ENCODE results near the gene XPO5.

Gene XPO5

DNA sequence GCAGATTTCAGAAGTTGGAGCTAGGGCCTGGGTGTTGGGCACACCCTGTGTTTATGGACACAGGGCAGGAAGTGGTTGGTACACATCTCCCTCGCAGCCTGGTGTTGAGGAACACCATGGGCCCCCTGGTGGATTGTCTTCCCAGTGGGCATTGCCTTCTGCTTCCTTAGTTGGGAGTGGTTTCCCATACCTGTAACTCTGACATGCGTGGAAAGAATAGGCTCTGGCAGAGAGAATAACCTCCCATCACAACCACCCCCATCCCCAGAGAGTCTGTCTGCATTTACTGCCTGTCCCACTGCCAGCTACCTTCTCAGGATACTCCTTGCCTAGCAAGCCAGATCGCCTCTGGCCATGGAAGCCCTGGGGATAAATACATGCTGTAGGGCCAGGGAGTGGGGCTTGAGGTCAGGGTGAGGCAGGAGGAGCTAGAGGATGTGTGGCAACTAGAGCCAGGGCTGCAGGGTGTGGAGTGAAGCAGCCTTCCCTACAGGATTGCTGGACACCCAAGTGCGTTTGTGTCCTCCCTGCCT, 80.4 kb downstream of the XPO5 start:
- DNase-seq (ENCODE audit: extremely low read depth, low read depth), result no peak
- TF ChIP-seq, protein P1, sequence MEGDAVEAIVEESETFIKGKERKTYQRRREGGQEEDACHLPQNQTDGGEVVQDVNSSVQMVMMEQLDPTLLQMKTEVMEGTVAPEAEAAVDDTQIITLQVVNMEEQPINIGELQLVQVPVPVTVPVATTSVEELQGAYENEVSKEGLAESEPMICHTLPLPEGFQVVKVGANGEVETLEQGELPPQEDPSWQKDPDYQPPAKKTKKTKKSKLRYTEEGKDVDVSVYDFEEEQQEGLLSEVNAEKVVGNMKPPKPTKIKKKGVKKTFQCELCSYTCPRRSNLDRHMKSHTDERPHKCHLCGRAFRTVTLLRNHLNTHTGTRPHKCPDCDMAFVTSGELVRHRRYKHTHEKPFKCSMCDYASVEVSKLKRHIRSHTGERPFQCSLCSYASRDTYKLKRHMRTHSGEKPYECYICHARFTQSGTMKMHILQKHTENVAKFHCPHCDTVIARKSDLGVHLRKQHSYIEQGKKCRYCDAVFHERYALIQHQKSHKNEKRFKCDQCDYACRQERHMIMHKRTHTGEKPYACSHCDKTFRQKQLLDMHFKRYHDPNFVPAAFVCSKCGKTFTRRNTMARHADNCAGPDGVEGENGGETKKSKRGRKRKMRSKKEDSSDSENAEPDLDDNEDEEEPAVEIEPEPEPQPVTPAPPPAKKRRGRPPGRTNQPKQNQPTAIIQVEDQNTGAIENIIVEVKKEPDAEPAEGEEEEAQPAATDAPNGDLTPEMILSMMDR (IDR thresholded peaks at IDR 0.05; ENCODE audit: low read depth, low read length), result peak; percentile 8

DNA sequence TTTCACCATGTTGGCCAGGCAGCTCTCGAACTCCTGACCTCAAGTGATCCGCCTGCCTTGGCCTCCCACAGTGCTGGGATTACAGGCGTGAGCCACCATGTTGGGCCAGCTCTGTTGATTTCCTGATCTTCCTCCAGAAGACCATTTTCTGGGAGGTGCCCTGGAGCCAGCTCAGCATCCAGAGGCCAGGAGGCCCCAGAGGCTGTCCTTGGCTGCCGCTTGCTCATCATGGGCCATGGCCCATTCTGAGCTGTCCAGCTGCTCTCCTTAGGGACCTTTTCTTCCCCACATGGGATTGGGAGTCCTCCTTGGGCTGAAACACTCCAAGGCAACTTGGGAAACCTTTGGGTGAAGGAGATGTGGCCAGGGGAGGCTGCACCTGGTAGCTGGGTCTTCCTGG, 81.1 kb downstream of the XPO5 start:
- DNase-seq (ENCODE audit: extremely low read depth, low read depth), result no peak
- TF ChIP-seq, protein P1 (IDR thresholded peaks at IDR 0.05; ENCODE audit: low read depth, low read length), result no peak

DNA sequence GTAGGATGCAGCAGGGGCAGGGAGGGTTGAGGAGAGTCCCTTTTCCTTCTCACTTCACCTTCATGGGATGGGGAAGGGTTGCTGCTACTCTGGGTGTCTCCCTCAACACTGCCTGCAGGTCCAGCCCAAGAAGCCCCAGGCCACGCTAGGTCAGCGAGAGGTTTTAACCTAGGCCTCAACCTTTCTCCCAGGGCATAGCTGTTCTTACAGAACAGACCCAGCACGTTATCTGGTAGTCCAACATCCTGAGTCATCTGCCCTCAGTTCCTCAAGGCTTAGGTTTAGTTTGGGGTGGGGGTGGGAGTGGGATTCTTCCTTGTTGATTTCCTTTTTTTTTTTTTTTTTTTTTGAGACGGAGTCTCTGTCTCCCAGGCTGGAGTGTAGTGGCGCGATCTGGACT, 81.5 kb downstream of the XPO5 start:
- DNase-seq (ENCODE audit: extremely low read depth, low read depth), result no peak
- TF ChIP-seq, protein P1 (IDR thresholded peaks at IDR 0.05; ENCODE audit: low read depth, low read length), result no peak

DNA sequence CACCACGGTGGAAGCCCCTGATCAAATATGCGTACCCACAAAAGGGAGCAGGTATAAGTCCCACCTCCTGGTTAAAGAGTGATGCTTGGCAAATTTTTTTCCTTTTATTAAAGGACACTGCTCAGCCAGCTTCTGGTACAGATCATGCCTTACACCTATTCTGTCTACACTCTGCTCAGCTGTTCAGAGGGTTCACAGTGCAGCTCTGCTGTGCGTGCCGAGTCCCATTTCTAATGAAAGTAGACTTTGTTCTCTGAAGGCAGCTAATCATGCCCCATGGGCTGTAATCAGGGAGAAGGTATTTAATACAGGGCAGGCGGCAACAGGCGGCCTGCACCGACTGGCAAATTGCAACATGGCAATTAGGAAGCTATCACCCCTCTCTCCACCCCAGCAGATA, 82.0 kb downstream of the XPO5 start:
- TF ChIP-seq, protein P1 (IDR thresholded peaks at IDR 0.05; ENCODE audit: low read depth, low read length), result no peak
- no peak for DNase-seq (ENCODE audit: extremely low read depth, low read depth)

DNA sequence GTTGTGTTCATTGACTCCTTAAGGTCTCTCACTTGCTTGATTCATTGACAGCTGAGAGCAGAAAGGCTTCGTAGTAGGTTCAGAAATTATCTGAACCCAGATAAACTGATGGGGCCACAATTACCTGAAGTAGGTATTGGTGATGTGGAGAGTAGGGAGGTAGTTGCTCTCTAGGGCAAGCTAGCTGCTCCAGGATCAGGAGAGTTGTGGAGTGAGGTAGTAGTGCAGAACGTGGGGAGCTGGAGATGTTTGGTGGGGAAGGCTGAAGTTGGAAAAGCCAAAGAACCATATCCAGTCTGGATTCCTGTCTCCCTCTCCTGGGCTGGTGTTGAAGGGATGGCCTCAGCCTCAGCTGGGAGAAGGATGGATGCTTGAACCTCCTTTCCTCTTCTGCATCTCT, 82.6 kb downstream of the XPO5 start:
- TF ChIP-seq, protein P1 (IDR thresholded peaks at IDR 0.05; ENCODE audit: low read depth, low read length), result no peak
- no peak for DNase-seq (ENCODE audit: extremely low read depth, low read depth)

DNA sequence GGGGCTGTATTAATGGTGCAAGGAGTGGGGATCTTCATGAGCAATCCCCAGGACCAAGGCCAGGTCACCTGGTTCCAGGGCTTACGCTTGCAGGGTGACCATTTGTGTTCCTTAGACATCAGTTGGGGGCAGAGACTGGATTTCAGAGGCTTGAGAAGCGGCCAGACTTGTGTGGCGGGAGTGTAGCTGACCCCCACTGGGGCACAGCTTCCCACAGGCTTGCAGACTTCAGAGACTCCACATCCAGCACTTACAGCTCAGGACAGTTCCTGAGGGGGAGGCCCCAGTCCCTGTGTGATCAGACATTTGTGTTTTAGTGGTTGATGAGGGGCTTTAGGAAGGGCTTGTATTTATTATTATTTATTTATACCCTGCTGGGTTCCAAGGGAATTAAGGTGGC, 83.2 kb downstream of the XPO5 start:
- no peak for DNase-seq (ENCODE audit: extremely low read depth, low read depth)
- TF ChIP-seq, protein P1 (IDR thresholded peaks at IDR 0.05; ENCODE audit: low read depth, low read length), result no peak

DNA sequence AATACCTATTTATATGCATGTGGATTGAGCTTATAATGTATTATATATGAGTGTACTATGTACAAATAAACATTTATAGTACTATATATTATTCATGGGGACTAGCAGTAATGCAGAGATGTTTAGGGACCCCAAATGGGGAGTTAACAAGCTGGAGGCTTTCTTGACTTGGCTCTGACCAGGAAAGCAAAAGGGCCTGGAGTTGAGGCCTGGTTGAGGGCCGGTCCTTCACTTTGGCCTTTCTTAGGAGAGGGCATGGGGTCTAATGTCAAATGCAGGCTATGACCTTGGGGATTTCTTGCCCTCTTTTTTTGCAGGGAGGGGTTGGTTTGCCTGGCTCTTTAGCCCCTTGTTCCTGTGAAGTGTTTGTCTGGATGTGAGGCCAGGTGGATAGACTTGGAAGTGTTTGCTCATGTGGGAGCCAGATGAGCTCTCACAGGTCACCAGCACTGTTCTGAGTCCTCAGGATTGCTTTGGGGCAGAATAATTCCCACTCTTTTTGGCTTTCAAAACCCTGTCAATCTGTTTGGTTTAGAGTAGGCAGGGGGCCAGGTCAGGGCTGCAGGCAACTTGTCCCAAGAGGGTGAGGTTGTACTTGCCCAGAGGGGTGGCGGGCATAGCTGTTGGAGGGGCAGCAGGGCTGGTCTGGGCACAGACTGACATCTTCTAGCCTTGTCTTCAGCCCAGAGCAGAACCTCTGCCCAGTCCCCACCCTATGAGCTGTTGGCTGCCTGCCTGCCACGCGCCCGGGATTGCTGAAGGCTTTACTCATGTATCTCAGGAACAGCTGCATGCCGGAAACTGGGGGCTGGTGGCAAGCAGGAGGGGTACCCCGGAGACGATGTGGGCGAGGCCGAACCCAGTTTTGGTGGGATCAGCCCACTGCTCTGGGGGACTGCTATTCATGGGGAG, 83.8 kb downstream of the XPO5 start:
- peak; percentile 49 for DNase-seq (ENCODE audit: extremely low read depth, low read depth)
- TF ChIP-seq, protein P1 (IDR thresholded peaks at IDR 0.05; ENCODE audit: low read depth, low read length), result no peak

Data from AG09319 (cell line).